DLD1 (cell line): ENCODE data around the gene INF2.
"Not testable (repeated sequence)": the region's sequence is repeated elsewhere in the genome, so short reads cannot be mapped to it uniquely, and the experiment has no call there.

Experiments
- in situ Hi-C: cut with HindIII; loops from 2 replicates; pipeline ENCODE4 v1.10.0; 2017; ENCODE audit warnings: low sequenced_read_pairs

The INF2 gene

DNA sequence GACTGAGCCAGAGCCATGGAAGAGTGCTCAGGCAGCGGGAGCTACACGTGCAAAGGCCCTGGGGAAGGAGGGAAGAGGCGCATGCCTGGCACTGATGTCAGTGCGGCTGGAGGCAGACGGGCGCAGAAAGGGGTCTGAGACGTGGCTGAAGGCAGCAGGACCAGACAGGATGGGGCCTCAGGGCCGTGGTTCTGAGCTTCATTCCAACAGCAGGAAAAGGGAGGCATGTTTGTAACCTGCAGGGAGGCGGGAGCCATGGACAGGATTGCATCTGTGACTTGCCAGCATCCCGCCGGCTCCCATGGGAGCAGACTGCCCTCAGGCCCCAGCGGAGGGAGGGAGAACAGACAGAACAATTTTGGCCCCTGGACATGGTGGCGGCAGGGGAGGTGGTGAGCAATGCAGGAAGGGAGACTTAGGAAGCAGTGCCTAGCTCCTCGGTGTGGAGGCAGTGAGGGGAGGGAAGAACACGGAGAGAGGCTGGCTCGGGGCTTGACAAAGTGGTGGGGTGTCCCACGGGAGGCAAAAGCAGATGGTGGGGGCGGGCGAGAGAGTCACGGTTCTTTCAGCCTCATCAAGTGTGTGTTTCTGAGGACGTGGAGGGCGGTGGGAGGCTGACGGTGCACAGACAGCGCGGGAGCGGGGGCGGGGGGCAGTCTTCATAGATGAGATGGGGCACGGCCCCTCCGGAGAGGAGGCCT, 33.3 kb upstream of the INF2 start:
- in situ Hi-C loops = no loop called here

DNA sequence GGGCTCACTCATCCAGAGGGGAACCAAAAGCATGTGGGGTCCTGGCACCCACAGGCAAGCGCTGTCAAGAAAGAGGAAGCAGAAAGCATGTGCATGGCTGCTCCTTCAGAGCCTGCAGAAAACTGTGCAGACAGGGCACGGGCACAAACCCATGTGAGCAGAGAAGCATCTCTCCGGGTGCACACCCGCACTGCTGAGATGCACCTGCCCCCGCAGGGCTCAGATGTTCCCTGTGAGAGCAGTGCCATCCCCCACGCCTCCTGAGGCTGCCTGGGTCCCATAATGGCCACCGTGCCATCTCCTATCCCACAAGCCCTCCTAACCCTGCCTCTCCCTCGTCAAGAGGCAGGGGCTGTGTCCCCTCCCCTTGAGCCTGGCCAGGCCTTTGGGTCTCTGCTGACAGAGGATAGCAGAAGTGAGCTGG, 32.3 kb upstream of the INF2 start:
- in situ Hi-C loops = no loop called here

DNA sequence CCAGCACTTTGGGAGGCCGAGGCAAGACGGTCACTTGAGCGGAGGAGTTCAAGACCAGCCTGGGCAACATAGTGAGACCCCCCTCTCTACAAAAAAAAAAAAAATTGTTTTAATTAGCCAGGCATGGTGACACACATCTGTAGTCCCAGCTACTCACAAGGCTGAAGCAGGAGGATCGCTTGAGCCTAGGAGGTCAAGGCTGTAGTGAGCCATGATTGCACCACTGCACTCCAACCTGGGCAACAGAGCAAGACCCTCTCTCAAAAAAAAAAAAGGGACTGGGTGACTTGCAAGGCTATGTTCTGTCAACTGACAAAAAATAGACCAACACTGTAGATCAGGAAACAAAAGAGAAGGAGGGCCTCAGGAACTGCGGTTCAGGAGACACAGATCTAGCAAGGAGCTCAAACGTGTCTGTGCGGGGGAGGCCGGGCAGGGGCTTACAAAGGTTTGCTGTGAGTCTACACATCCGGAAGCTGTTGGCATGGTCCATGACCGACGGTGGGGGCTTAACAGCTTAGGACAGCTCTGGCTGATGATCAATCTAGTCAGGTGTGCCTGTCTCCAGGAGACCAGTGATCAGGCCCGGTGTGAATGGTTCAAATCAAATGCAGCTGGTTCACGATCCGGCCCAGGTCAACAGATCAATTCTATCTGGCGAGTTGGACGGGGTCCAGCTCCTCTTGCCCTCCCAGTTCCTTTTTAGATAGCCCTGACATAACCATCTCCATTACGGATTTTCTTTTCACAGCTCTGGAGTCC, 31.7 kb upstream of the INF2 start:
- in situ Hi-C loops = no loop called here

DNA sequence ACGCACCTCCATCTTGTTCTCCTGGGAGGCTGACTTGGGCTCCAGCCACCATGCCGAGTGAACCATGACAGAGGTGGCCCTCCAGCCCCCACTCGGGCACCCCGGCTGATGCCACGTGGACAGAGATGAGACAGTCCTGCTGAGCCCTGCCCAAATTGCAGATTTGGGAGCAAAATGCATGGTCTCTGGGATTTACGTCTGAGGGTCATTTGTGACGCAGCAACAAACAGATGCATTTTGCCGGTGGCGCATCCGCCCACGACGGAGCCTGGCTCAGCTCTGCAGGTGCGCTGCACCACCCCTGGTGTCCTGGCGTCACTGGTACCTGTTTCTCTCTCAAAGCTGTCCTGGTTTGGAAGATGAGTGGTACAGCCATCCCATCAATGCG, 31.1 kb upstream of the INF2 start:
- in situ Hi-C loops = no loop called here

DNA sequence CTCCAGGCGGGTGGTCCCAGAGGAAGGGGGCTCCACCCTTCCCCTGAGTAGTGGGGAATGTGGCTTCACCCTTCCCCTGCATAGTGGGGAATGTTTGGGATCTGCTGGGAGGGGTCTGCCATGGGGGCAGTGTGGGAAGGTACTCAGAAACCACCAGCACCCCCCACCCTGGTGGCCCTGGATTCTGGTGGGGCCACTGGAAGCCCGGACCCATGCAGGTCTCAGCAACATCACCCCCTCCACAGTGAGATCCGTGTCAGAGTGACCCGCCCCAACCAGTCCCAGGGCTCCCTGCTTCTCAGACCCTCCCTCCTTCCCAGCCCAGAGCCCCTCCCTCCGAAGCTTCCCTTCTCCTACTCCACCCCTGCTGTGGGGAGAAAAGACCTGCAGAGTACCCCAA, 30.3 kb upstream of the INF2 start:
- in situ Hi-C loops = no loop called here

DNA sequence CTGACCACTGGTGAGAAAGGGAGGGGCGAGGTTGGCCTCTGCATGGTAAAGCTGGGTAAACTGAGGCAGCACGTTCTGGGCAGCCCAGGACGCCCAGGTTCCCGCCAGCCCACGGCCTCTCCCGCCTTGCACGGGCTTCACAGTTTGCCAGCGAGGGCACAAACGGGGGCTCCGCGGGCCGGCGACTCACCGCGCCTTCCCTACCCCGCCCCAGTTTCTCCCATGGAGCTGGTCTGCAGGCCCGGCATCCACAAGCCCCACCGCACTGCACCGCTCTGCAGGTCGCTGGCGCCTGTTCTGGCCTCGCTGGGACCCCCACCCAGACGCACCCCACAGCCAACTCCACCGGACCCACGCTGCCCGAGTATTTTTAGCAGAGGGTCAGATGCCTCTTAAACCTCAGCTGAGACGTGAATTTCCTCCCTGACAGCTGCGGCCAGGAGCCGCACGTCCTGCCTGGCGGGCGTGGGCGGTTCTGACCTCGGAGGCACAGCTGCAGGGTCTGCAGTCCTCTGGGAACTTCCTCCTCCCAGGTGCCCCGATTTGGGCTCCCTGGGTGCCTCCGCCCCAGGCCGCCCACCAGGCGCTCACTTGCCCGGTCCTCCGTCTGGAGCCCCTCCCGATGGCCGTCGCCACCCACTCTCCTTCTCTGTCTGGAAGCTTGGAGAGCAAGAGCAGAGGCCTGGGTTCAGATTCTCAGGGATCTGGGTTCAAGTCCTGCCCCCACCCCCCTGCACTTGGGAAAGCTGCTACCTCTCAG, 29.5 kb upstream of the INF2 start:
- in situ Hi-C loops = no loop called here

DNA sequence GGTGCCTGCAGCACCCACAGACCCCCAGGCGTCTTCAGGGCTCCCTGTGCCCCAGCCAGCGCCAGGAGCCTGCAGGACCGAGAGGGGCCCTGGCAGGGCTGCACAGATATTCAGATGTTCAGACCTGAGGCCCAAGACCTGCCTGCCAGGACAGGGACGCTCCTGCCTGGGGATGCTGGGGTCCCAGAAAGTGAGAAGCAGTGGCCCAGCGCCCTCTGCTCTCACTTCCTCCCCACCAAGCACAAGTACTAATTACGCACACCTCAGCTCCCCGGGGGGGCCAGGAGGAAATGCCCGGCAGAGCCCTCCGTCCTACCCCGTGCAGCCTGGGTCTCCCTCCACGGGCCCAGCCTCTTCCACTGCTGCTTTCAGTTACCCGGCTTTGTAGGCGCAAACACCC, 28.8 kb upstream of the INF2 start:
- in situ Hi-C loops = no loop called here

DNA sequence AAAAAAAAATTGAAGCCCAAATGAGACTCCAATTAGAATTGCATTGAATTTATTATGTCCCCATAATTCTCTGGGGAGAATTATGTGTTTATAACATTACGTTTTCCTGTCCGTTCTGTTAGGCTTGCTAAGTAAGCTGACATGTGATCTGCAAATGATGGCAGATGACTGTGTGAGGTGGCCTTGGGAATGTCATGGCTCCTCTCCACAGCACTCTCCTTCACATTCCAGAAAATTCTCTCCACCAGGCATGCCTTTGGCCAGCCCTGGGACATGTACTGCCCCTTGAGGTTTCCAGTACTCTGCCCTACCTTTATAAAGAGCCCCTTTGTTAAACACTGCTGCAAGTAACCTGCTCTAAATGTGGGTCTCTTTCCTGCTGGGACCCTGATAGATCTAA, 28.3 kb upstream of the INF2 start:
- in situ Hi-C loops = no loop called here

DNA sequence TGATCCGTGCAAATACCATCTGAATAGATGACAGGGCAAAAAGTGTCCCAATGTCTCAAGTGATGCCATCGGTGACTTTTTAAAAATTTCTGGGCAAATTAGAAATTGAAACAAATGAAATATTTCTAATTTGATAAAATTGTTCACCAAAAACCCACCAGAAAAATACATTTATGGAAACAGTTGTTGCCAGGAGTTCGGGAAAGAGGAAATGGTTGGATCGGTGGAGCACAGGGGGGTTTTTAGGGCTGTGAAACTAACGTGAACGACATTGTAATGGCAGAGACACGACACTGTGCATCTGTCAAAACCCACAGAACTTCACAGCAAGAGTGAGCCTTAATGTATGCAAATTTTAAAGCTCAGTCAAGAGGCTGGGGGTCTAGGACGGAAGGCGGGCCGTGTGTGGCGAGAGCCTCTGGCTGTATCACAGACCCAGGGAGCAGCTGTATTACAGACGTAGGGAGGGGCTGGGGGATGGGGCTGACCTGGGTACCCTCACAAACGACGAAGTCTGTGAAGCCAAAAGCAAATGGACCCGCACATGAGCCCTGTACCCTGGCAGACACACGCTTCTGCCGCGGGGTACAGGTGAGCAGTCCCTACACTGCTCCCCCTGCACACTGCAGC, 27.8 kb upstream of the INF2 start:
- in situ Hi-C loops = not testable (repeated sequence)

DNA sequence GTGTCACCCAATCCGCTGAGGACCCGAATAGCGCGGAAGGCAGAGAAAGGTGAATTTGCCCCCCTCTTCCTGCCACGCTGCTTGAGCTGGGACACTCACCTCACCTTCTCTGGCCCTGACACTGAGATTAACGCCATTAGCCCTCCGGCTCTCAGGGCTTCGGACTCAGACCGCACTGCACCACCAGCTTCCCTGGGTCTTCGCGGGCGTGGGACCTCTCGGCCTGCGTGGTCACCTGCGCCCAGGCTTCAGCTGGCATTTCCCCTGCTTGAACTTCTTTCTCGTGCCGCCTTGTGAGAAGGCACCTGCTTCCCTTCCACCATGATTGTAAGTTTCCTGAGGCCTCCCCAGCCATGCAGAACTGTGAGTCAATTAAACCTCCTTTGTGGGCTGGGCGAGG, 26.9 kb upstream of the INF2 start:
- in situ Hi-C loops = not testable (repeated sequence)

DNA sequence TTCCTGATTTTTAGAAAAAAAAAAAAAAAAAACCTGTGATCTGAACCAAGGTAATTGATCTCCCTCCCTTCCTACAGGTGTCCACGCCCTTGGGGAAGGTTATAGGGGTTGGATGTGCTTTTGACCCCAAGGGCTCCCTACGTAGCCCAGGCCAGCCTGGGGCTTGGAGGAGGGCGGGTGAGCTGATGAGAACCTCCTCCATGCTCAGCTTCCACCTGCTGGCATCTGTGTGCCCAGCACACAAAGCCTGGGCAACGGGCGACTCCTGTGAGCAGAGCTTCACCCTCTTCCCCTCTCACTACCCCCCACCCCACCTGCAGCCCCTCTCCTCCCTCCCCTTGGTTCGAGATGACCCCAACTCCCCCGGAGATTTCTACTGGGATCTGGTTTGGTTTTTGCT, 25.3 kb upstream of the INF2 start:
- in situ Hi-C loops = no loop called here

DNA sequence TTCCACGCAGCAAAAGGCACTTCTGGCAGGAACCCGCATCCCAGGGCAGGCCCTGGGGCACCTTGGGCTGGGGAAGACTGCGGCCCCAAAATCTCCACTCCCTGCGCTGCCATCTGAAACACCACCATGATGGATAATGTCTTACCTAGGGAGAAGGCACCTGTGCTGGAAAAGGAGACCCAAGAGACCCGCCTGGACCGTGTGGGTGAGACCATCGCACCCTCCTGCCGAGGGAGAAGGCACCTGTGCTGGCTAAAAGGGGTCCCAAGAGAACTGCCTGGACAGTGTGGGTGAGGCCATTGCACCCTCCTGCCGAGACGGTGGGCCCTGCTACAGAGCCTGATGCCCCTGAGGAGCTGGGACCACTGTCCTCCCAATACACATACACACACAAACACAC, 24.8 kb upstream of the INF2 start:
- in situ Hi-C loops = no loop called here

DNA sequence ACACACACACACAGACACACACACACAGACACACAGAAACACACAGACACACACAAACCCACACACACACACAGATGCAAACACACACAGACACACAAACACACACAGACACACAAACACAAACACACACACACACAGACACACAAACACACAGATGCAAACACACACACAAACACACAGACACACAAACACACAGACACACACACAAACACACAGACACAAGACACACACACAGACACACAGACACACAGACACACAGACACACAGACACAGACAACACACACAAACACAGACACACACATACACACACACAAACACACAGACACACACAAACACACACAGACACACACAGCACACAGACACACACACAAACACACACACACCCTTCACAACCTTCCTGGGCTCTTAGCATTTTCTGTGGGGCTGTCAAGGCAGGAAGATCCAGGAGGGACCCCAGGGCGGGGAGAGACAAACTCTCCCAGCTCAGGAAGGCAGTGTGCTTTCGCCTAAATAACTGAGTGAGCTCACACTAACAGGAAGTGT, 24.2 kb upstream of the INF2 start:
- in situ Hi-C loops = no loop called here

DNA sequence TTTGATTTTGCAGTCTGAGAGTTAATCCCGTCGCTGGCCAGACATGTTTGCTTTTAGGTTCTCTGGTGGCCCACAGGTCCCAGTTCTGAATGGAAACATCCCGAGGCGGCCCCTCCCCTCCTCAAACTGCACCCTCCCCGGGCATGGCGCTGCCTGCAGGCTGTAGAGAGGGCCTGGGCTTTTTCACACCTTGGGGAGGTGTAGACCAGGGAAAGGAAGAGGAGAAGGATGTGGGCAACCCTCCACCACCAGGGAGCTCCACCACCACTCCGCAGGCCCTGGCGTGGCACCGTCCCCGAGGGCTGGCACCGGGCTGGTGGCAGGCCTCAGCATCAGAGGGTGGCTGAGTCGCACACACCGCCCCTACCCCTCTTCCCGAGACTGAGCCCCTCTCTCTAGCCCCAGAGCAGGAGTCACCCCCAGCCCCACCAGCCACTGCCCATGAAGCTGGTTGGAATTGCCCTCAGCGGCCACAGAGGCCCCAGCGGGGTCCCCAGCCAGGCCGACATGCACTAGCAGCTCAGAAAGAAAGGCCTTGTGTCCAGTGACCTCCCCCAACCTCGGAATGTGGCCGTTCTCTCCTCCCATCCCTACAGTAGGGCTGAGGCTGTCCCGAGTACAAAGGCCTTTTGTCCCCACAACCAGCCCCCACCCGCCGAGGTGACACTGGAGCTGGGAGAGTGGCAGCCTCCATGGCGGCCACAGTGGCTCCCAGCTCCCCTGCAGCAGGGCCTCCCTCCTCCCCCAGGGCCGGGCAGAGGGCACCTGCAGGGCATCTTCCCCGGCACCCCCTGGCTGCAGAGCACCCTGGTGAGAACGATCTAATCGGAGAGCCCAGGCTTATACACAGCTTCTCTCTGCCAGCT, 23.5 kb upstream of the INF2 start:
- in situ Hi-C loops = no loop called here

DNA sequence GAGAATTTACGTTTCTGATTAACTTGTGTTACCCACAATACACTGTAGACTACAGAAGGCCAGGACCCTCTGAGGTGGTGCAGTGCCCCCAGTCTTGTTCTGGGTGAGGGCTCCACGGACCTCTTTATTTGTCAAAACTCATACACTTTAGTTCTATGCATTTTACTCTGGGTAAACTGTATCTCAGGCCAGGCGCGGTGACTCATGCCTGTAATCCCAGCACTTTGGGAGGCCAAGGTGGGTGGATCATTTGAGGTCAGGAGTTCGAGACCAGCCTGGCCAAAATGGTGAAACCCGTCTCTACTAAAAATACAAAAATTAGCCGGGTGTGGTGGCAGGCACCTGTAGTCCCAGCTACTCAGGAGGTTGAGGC, 22.9 kb upstream of the INF2 start:
- in situ Hi-C loops = not testable (repeated sequence)

DNA sequence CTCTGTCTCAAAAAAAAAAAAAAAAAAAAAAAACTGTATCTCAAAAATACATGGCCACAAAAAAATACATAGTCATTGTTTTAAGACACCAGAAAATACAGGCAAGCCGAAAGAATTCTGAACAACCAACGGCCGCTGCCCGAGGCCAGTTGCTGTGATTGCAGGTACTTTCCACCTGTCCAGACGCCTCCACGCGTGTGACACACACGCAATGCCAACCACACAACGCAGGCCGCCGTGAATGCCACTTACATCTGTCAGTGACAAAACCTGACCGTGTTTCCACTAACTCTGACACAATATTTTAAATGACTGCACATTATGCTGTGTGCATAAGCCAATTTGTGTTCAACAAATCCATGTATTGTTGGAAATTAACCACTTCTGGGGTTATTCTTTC, 22.4 kb upstream of the INF2 start:
- in situ Hi-C loops = no loop called here

DNA sequence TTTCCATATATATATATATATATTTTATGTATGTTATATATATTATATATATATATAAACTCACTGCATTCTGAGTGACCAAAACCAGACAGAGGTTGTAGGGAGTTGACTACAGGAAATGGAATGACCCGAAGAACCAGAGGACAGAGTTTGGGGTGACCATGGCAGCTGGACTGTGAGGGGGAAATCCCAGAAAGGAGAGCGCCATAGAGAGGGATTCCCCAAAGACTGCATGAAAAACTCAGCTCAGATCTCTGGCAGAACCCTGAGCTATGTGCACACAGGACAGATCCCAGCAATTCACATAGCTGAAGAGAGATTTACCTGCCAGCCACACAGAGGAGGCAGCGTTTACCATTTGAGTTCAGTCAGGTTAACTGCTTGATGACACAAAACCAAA, 19.7 kb upstream of the INF2 start:
- in situ Hi-C loops = no loop called here

DNA sequence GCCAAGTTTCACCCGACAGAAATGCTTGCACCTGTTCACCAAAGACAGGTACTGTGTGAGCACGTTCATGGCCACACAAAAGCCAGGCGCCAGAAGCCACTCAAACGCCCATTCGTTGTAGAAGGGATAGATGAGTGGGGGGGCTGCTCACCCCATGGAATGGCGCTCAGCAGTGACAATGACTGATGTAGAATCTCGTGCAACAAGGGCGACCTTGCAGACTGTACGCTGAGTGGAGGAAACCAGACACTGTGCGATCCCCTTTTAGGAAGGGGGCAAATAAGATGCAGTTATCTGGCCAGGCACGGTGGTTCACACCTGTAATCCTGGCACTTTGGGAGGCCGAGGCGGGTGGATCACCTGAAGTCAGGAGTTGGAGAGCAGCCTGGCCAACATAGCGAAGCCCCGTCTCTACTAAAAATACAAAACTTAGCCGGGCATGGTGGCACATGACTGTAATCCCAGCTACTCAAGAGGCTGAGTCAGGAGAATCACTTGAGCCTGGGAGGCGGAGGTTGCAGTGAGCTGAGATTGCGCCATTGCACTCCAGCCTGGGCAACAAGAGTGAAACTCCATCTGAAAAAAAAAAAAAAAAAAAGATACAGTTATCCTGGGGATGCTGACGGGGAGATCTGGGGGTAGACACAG, 18.0 kb upstream of the INF2 start:
- in situ Hi-C loops = not testable (repeated sequence)

DNA sequence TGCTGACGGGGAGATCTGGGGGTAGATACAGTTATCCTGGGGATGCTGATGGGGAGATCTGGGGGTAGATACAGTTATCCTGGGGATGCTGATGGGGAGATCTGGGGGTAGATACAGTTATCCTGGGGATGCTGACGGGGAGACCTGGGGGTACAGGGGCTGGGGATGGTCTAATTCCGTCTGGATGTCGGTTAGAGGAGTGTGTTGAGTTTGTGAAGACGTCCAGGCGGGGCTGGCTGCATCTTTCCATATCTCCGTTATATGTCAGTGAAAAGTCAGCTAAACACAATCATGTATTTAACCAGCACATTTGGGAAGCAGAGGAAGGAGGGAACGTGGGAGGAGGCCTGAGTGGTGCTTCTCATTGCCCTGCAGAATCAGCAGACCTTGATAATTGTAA, 17.3 kb upstream of the INF2 start:
- in situ Hi-C loops = not testable (repeated sequence)

DNA sequence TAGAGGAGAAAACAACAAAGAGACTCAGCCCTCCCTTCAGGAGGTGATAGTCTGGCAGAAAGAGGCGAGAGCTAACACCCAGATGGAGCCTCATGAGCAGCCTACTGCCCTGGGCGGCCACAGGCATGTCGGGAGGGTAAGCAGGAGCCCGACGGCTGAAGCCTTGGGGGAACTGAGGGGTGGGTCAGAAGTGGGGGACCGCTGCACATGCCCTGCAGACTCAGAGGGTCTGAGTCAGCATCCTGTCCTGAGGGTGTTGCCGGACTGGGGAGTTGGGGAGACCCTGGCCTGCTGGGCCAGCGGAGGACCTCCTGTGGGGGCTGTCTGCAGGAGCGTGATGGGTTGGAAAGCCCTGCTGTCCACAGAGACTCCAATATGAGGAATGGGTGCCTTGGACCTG, 15.9 kb upstream of the INF2 start:
- in situ Hi-C loops = no loop called here
